Neural cell (in vitro differentiated cells): ENCODE results near the gene CEP20. TPM values are rescaled to one million over a fixed set of nuclear protein-coding genes. Genes with fewer than 3 reads are reported as not detected.

Experiments
- H2AFZ ChIP-seq: fragments of 200-600, 300-800 bp; sonication (generic), shearing (Covaris generic); 2 replicates; pipeline ENCODE4 v1.6.0; 2014; ENCODE audit warnings: low read depth, mild to moderate bottlenecking, antibody characterized with exemption, low read length, moderate library complexity
- H3F3A ChIP-seq: fragments of 200-600 bp; shearing (Covaris generic); 2 replicates; pipeline ENCODE4 v1.6.1; 2016; ENCODE audit warnings: mild to moderate bottlenecking, moderate library complexity, mixed read lengths, antibody characterized with exemption, low read length; ENCODE audit not compliant: insufficient read depth, poor library complexity, severe bottlenecking
- H3K27ac ChIP-seq: fragments of 200-600, 300-800 bp; sonication (generic), shearing (Covaris generic); 2 replicates; pipeline ENCODE4 v1.5.1; 2014; ENCODE audit warnings: mild to moderate bottlenecking, low read length, moderate library complexity
- H3K27me3 ChIP-seq: fragments of 300-800, 200-600 bp; sonication (generic), shearing (Covaris generic); 2 replicates; pipeline ENCODE4 v1.6.0; 2014; ENCODE audit warnings: mild to moderate bottlenecking, low read depth, low read length, moderate library complexity; ENCODE audit not compliant: insufficient read depth
- H3K36me3 ChIP-seq: fragments of 300-800, 200-600 bp; sonication (generic), shearing (Covaris generic); 2 replicates; pipeline ENCODE4 v1.5.1; 2014; ENCODE audit warnings: mild to moderate bottlenecking, antibody characterized with exemption, low read length, moderate library complexity; ENCODE audit not compliant: insufficient read depth
- H3K4me2 ChIP-seq: fragments of 300-800, 200-600 bp; sonication (generic), shearing (Covaris generic); 2 replicates; pipeline ENCODE4 v1.6.0; 2014; ENCODE audit warnings: mild to moderate bottlenecking, low read length
- H3K4me3 ChIP-seq: fragments of 300-800, 200-600 bp; sonication (generic), shearing (Covaris generic); 2 replicates; pipeline ENCODE4 v1.5.1; 2014; ENCODE audit warnings: mild to moderate bottlenecking, low read length, moderate library complexity
- H3K79me2 ChIP-seq: fragments of 200-600 bp; shearing (Covaris generic); replicated peaks from 2 replicates; pipeline ENCODE4 v1.6.0; 2014; ENCODE audit warnings: mild to moderate bottlenecking, low read length, moderate library complexity; ENCODE audit not compliant: insufficient read depth
- H3K9ac ChIP-seq: fragments of 300-800, 200-600 bp; sonication (generic), shearing (Covaris generic); 2 replicates; pipeline ENCODE4 v1.6.1; 2016; ENCODE audit warnings: mild to moderate bottlenecking, low read length, mixed read lengths
- H3K9me2 ChIP-seq: fragments of 200-600 bp; shearing (Covaris generic); 2 replicates; pipeline ENCODE4 v1.6.1; 2016; ENCODE audit warnings: mild to moderate bottlenecking, low read length, mixed read lengths; ENCODE audit not compliant: insufficient read depth
- H3K9me3 ChIP-seq: fragments of 200-600, 300-800 bp; sonication (generic), shearing (Covaris generic); 2 replicates; pipeline ENCODE4 v1.6.1; 2016; ENCODE audit warnings: mild to moderate bottlenecking, mixed run types, low read length, moderate library complexity, mixed read lengths
- H4K20me1 ChIP-seq: fragments of 200-600 bp; shearing (Covaris generic); 2 replicates; pipeline ENCODE4 v1.6.1; 2016; ENCODE audit warnings: mild to moderate bottlenecking, mixed run types; ENCODE audit not compliant: insufficient read depth
- EP300 ChIP-seq: fragments of 450-650 bp; conservative IDR thresholded peaks from 2 replicates; pipeline ENCODE4 v1.6.1; 2014; ENCODE audit warnings: antibody characterized with exemption, mild to moderate bottlenecking, moderate library complexity; ENCODE audit not compliant: poor library complexity, severe bottlenecking
- EZH2 ChIP-seq: fragments of 200-600, 300-800 bp; shearing (Covaris generic), sonication (generic); IDR thresholded peaks from 2 replicates; pipeline ENCODE4 v1.6.1; 2014; ENCODE audit warnings: antibody characterized with exemption, low read length, borderline replicate concordance, mild to moderate bottlenecking; ENCODE audit not compliant: insufficient read depth, poor library complexity, severe bottlenecking
- MXI1 ChIP-seq: fragments of 450-650 bp; conservative IDR thresholded peaks from 2 replicates; pipeline ENCODE4 v1.6.1; 2014; ENCODE audit warnings: antibody characterized with exemption, mild to moderate bottlenecking; ENCODE audit not compliant: poor library complexity, severe bottlenecking
- POLR2AphosphoS5 ChIP-seq: IDR thresholded peaks from 2 replicates; pipeline ENCODE4 v1.6.1; 2012
- RAD21 ChIP-seq: fragments of 450-650 bp; conservative IDR thresholded peaks from 2 replicates; pipeline ENCODE4 v1.6.1; 2014; ENCODE audit warnings: antibody characterized with exemption, mild to moderate bottlenecking, moderate library complexity
- SMC3 ChIP-seq: fragments of 450-650 bp; conservative IDR thresholded peaks from 2 replicates; pipeline ENCODE4 v1.6.1; 2014; ENCODE audit warnings: antibody characterized with exemption, mild to moderate bottlenecking, moderate library complexity; ENCODE audit not compliant: poor library complexity
- TAF1 ChIP-seq: IDR thresholded peaks from 2 replicates; pipeline ENCODE4 v1.6.1; 2012; ENCODE audit warnings: low read depth
- polyA plus RNA-seq: library from polyadenylated mRNA; depleted of rRNA; stranded (reverse); fragments of >200 nt; gene quantifications from 2 replicates; pipeline ENCODE4 v1.2.3, GENCODE V29; 2014
- TF ChIP-seq, protein P1 (sequence below): IDR thresholded peaks from 2 replicates; pipeline ENCODE4 v1.6.1; 2012; ENCODE audit warnings: borderline replicate concordance
- TF ChIP-seq, protein P2 (sequence below): fragments of 450-650 bp; IDR thresholded peaks from 2 replicates; pipeline ENCODE4 v1.5.1; 2014; ENCODE audit warnings: antibody characterized with exemption, mild to moderate bottlenecking, moderate library complexity; ENCODE audit not compliant: poor library complexity, severe bottlenecking

The CEP20 gene
- polyA plus RNA-seq, 1 donor from 2014 or later = 59.7 TPM

DNA sequence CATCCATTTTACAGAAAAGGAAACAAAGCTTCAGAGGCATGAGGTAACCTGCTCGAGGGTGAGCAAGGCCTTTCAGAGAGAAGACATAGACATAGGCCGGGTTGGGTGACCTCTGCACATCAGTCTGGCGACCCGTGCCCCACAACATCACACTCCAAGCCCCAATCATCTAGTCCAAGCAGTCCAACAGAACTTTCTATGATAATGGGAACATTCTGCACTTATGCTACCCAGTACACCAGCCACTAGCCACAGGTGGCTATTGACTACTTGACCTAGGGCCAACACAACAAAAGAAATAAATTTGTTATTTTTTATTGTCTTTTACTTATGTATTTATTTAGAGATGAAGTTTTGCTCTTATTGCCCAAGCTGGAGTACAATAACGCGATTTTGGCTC lies 52.3 kb downstream of the CEP20 start:
- H2AFZ ChIP-seq = no peak overlapping the region
- TF ChIP-seq TAF1 = no peak
- TF ChIP-seq, protein P1, sequence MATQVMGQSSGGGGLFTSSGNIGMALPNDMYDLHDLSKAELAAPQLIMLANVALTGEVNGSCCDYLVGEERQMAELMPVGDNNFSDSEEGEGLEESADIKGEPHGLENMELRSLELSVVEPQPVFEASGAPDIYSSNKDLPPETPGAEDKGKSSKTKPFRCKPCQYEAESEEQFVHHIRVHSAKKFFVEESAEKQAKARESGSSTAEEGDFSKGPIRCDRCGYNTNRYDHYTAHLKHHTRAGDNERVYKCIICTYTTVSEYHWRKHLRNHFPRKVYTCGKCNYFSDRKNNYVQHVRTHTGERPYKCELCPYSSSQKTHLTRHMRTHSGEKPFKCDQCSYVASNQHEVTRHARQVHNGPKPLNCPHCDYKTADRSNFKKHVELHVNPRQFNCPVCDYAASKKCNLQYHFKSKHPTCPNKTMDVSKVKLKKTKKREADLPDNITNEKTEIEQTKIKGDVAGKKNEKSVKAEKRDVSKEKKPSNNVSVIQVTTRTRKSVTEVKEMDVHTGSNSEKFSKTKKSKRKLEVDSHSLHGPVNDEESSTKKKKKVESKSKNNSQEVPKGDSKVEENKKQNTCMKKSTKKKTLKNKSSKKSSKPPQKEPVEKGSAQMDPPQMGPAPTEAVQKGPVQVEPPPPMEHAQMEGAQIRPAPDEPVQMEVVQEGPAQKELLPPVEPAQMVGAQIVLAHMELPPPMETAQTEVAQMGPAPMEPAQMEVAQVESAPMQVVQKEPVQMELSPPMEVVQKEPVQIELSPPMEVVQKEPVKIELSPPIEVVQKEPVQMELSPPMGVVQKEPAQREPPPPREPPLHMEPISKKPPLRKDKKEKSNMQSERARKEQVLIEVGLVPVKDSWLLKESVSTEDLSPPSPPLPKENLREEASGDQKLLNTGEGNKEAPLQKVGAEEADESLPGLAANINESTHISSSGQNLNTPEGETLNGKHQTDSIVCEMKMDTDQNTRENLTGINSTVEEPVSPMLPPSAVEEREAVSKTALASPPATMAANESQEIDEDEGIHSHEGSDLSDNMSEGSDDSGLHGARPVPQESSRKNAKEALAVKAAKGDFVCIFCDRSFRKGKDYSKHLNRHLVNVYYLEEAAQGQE = no peak
- TF ChIP-seq, protein P2, sequence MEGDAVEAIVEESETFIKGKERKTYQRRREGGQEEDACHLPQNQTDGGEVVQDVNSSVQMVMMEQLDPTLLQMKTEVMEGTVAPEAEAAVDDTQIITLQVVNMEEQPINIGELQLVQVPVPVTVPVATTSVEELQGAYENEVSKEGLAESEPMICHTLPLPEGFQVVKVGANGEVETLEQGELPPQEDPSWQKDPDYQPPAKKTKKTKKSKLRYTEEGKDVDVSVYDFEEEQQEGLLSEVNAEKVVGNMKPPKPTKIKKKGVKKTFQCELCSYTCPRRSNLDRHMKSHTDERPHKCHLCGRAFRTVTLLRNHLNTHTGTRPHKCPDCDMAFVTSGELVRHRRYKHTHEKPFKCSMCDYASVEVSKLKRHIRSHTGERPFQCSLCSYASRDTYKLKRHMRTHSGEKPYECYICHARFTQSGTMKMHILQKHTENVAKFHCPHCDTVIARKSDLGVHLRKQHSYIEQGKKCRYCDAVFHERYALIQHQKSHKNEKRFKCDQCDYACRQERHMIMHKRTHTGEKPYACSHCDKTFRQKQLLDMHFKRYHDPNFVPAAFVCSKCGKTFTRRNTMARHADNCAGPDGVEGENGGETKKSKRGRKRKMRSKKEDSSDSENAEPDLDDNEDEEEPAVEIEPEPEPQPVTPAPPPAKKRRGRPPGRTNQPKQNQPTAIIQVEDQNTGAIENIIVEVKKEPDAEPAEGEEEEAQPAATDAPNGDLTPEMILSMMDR = no peak
- TF ChIP-seq MXI1 = no peak
- no peak for TF ChIP-seq RAD21
- TF ChIP-seq POLR2AphosphoS5 = no peak
- TF ChIP-seq EP300 = no peak
- TF ChIP-seq EZH2 = no peak

DNA sequence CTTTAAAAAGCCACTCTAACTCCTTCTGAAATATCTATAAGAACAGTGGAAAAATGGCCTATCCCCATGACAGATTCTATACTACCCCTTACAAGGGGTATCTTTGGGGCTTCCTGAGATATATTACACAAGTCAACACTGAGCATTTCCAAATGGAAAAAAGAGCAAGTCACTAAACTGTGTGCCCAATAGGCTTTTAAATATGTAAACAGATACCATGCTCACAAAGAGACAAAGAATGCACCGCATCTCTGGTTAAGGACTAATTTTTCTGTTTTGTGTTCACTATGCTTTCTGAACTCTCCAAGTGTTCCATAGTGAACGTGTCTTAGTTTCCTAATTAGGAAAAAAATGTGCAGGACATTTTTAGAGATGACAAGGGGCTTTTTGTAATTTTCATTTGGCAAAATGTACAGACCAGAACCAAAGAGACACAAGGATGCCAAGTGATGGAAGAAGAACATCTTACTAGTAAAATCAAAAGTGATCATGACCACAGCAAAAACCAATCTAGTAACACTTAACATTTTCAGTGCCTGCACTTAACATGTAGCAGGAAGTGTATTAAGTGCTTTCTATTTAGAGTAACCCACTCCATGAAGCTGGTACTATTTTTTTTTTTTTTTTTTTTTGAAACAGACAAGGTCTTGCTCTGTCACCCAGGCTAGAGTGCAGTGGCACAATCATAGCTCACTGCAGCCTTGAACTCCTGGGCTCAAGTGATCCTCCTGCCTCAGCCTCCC lies 53.1 kb downstream of the CEP20 start:
- no peak overlapping the region for H3K4me2 ChIP-seq
- H3F3A ChIP-seq = no peaks in the 10 kb centered on the region
- H4K20me1 ChIP-seq = no peaks in the 10 kb centered on the region
- no peak overlapping the region for H3K27ac ChIP-seq
- H3K79me2 ChIP-seq = no peaks in the 10 kb centered on the region
- no peaks in the 10 kb centered on the region for H3K27me3 ChIP-seq
- no peaks in the 10 kb centered on the region for H3K36me3 ChIP-seq
- no peak for TF ChIP-seq TAF1
- TF ChIP-seq EP300 = no peak
- TF ChIP-seq, protein P2 = no peak
- TF ChIP-seq, protein P1 = no peak
- no peak for TF ChIP-seq SMC3
- no peak for TF ChIP-seq MXI1
- TF ChIP-seq RAD21 = no peak
- no peak for TF ChIP-seq EZH2
- TF ChIP-seq POLR2AphosphoS5 = no peak
- H3K9ac ChIP-seq = no peak overlapping the region
- no peak overlapping the region for H2AFZ ChIP-seq
- H3K4me3 ChIP-seq = no peak overlapping the region
- no peaks in the 10 kb centered on the region for H3K9me2 ChIP-seq
- H3K9me3 ChIP-seq = no peaks in the 10 kb centered on the region

More for the DNA sequence above, 52.3 kb downstream of the CEP20 start:
- Histone ChIP-seq H3K9me2 (no peaks in the 10 kb centered on the region), H3K9me3 (no peaks in the 10 kb centered on the region), H3K27me3 (no peaks in the 10 kb centered on the region), H3K4me2 (no peak overlapping the region), H3K9ac (no peak overlapping the region), H3K27ac (no peak overlapping the region), H3K36me3 (no peaks in the 10 kb centered on the region), H3K79me2 (no peaks in the 10 kb centered on the region), H3K4me3 (no peak overlapping the region), H4K20me1 (no peaks in the 10 kb centered on the region), H3F3A (no peaks in the 10 kb centered on the region)
